HG03460 (cell line): Measurements from ENCODE around the gene KCNG2.
"Not testable (repeated sequence)": the region's sequence is repeated elsewhere in the genome, so short reads cannot be mapped to it uniquely, and the experiment has no call there.

Experiments
- ATAC-seq: cut with Tn5 transposase; IDR thresholded peaks from one replicate; pipeline ENCODE4 v1.9.1; 2021; ENCODE audit not compliant: unreplicated experiment

The KCNG2 gene, protein sequence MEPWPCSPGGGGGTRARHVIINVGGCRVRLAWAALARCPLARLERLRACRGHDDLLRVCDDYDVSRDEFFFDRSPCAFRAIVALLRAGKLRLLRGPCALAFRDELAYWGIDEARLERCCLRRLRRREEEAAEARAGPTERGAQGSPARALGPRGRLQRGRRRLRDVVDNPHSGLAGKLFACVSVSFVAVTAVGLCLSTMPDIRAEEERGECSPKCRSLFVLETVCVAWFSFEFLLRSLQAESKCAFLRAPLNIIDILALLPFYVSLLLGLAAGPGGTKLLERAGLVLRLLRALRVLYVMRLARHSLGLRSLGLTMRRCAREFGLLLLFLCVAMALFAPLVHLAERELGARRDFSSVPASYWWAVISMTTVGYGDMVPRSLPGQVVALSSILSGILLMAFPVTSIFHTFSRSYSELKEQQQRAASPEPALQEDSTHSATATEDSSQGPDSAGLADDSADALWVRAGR

DNA sequence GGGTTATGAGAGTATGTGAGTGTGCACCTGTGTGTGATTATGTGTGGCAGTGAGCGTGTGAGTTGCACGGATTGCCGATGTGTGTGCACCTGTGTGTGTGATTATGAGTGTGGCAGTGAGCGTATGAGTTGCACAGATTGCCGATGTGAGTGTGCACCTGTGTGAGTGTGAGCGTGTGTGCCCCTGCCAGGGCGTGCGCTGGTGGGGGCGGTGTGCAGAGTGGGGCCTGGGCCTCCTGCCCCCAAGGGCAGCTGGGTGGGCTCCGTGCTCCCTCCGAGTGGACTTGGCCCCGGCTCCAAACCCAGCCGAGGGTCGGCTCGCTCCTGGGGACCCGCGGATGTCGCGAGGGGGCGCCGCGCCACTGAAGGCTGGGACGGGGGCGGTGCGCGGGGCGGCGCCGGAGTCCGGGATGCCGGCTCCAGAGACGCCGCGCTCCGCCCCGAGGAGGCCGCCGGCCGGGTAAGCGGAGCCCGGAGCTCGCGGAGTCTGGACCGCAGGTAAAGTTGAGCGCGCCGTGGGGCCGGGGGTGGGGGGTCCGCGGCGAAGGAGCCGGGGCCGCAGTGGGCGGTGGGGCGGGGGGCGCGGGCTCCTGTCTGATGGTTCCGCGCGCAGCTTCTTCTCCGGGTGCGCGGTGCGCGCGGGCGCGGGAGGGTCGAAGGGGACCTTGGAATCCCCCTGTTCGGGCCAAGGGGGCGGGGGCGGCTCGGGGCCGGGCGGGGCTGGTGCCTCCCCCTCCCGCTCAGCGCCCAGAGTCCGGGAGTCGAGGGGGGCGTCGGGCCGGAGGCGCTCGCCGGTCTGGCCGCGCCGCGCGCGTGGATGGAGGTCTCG lies at the start of gene KCNG2:
KCNG2 (plus strand) TSS at position 421 of the 828 bp plus-strand sequence. CDS start 65,730 bp downstream, outside the sequence.
- no peak for ATAC-seq

DNA sequence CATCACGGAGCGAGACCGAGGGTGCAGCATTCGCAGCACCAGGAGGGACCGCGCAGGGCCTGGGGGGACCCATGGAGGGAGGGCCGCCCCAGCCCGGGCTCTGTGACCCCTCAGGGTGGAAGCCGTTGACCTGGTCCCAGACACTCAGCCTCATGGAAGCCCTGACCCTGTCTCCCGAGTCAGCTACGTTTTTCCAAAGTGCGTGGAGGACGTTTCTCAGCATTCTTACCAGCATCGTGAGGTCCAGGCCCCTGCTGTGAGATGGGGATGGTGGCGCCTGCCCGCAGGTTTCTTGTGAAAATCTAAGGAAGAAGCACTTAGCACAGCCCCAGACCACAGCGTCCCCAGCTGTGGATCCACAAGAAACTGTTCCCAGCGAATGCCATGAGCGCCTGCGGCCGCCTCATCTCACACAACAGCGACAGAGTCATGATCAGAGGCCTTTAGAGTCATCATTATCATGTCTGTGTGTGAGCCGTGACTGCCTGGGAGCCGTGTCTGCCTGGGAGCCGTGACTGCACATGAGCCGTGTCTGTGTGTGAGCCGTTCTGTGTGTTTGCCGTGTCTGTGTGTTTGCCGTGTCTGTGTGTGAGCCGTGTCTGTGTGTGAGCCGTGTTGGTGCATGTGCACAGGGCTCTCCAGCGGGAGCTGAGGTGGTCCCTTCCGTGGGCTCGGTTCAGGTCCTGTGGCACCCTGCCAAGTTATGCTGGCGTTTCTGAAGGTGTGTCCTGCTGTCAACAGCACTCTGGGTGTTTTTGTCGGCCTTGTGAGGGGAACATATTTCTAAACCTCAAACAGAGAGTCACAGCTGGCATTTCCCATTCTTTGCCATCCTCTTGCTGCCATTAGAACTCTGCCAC lies 49.2 kb upstream of the KCNG2 start:
- no peak for ATAC-seq

DNA sequence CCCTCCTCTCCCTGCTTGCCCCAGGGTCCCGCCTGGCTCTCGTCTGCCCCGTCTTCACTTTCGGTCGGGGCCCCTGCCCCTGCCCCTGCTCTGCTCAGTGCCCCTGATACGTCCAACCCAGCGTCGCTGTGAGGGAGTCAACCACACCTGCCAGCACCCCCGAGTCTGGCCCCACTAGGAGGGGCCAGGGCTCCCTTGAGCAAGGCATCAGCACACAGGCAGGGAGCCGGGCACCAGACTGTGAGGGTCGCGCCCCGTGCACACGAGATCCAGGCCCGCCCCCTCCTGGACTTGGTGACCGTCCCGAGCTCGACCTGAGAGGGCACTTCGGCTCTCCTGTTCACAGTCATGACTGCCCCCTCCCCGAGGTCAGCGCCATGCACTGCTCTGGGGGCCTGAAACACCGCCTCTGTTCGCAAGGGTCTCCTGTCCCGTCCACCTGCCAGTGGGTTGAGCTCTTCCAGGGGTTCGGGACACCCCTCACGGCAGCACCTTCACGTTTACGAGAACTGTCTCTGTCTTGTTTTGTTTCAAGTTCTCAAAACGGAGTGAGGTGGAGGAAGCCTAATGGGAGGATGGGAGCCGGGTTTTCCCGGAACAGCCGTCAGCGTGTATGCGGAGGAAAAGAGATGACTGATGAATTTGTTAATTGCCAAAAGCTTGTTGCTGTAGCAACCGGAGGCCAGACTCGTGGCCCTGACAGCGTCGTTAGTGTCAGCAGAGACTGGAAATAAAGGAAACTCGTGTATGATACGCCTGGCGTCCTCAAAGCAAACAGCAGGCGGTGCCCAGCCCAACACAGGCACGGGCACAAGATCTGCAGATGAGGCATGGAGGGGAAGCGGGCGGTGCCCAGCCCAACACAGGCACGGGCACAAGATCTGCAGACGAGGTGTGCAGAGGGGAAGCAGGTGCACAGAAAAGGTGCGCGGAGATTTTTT lies 48.2 kb upstream of the KCNG2 start:
- ATAC-seq = no peak

DNA sequence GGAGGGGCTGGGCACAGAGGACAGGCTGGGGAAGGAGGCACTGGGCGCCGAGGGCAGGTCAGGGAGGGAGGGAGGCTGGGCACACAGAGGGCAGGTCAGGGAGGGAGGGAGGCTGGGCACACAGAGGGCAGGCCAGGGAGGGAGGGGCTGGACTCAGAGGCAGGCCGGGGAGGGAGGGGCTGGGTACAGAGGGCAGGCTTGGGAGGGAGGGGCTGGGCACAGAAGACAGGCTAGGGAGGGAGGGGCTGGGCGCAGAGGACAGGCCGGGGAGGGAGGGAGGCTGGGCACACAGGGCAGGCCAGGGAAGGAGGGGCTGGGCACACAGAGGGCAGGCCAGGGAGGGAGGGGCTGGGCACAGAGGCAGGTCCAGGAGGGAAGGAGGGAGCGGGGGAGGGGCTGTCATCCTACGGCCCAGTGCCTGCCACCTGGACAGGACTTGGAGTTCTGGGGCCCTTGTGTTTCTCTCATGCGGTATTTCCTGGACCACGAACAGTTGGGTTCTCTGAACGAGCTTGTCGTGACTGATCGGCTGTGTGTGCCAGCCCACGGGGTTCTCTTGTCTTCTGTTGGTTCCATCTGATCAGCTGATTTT lies 46.7 kb upstream of the KCNG2 start:
- no peak for ATAC-seq

DNA sequence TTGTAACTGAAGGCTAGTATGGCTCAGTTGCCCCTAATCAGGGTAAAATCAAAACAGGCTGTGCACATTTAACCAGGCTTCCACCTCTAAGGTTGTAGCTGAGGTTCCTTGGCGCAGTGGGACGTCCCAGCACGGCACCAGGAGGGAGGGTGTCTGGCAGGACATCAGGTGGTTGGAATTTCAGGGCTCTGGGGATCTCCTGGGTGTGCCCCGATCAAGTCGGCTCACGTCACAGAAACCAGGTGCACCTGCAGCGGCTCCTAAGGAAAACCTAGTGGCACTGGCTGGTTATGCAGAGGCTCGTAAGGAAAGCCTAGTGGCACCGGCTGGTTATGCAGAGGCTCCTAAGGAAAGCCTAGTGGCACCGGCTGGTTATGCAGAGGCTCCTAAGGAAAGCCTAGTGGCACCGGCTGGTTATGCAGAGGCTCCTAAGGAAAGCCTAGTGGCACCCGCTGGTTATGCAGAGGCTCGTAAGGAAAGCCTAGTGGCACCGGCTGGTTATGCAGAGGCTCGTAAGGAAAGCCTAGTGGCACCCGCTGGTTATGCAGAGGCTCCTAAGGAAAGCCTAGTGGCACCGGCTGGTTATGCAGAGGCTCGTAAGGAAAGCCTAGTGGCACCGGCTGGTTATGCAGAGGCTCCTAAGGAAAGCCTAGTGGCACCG lies 45.7 kb upstream of the KCNG2 start:
- ATAC-seq = not testable (repeated sequence)

DNA sequence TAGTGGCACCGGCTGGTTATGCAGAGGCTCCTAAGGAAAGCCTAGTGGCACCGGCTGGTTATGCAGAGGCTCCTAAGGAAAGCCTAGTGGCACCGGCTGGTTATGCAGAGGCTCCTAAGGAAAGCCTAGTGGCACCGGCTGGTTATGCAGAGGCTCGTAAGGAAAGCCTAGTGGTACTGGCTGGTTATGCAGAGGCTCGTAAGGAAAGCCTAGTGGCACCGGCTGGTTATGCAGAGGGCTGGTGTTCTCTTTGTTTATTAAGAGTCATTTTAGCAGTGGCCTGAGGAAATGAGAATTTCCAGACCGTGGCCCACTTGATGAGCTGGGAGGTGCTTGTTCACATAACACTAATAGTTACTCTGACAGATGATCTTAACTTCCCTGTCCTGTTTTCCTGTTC lies 44.8 kb upstream of the KCNG2 start:
- ATAC-seq = not testable (repeated sequence)

DNA sequence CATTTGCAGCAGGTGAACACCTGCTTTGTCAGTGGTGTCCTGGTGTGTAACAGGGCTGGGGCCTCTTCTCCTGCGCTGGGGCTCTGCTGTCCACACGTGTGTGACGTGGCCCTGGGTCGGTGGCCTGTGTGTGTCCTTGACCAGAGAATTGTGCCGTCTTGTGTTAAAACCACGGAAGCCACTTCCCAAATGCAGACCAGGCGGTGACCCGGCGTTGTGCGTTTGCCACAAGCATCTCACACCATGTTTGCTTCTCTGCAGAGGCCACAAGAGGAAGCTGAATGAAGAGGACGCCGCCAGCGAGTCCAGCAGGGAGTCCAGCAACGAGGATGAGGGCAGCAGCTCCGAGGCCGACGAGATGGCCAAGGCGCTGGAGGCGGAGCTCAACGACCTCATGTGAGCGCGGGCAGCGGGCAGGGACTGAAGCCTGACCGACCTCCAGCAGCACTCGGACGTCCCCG lies 44.3 kb upstream of the KCNG2 start:
- no peak for ATAC-seq

DNA sequence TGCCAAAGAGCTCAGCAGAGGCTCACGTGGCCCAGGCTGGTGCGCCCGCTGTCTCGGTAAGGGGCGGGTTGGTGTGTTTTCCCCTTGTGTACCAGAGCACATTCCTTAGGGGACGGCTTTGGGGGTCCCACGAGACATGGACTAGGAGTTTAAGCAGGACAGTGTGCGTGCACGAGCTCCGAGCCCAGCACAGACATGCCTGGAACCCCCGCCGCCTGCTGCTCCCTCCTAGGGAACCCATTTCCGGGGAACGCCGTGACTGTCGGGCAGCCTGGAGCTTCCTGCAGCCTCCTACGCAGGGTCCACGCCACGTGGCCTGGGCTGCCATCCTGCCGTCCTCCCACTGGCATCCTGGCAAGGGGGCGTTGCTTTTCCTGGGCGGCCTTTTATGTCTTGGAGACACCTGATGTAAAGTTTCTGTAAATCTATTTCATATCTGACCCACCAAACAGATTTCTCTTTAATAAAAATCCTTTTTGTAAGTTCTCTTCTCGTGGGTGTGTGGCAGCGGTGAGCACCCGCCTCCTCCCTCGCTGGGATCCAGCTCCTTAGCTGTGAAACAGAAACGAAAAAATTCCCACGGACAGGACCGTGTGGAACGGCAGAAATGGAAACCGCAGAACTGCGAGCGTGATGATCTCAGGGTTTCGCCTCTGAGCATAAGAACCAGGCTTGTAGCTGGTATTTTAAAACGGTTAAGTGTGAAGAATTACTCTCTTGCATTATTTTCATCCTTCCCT lies 43.5 kb upstream of the KCNG2 start:
- no peak for ATAC-seq

DNA sequence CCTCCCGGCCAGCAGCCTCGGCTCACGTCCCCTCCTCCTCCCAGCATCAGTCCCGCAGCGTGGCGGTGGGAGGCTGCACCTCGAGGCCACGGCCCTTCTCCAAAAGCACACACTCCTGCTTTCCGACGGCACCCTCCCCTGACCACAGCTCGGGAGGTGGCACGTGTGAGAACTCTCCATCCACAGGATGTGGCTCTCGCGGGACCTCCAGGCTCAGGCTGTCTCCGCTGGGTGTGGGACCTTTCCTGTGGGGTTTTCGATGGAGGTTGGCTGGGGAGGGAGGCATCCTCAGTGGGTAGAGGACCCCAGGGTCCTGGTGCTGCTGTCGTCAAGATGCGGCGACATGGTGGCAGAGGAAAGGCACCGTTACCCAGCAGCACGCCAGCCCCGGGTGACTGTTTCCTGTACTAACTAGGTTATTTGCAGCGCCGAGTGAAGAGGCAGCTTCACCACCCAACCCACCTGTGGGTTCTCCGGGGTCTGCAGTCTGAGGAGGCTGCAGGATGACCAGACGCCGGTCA lies 42.8 kb upstream of the KCNG2 start:
- no peak for ATAC-seq

DNA sequence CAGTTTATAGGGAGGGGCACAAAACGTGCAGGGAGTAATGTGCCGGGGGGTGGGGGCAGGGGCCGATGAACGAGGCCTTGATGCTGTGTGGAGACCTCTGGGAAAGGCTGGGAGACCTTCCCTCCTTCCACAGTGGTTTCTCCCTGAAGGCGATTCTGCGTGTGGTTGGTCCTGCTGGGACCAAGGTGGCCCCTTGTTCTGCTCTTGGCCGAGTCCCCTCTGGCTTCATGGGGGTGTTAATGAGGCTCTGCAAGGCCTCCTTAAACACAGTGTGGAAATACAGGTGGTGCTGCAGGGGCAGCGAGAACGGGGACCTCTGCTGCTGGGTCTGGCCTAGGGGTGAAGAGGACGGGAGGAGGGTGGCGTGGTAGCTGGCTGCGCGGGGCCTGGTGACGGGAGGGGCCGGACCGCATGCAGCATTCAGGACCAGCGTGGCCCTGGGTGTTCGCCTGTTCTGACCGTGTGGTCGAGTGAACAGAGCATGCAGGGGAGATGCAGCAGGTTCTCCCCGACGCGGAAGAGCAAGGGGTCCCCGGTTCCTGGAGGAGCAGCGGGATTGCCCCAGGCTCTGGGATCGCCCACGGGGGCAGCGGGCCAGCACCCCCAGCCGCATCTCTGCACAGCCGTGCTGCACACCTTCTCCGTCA lies 42.1 kb upstream of the KCNG2 start:
- no peak for ATAC-seq

DNA sequence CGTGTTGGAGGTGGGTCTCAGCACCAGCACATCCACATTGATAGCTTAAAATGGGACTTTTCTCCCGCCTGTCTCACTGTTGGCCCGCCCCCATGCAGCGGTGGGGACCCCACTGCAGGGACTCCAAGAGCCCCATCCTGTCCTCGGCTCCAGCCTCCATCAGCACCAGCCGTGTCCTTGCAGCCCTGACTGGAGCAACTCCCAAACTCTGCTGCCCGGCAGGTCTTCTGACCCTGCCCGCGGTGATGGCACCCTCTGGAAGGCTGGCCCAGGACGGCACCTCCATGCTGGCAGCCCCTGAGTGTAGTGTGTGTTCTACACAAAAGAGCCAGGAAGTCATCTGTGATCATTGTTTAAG lies 41.6 kb upstream of the KCNG2 start:
- no peak for ATAC-seq

DNA sequence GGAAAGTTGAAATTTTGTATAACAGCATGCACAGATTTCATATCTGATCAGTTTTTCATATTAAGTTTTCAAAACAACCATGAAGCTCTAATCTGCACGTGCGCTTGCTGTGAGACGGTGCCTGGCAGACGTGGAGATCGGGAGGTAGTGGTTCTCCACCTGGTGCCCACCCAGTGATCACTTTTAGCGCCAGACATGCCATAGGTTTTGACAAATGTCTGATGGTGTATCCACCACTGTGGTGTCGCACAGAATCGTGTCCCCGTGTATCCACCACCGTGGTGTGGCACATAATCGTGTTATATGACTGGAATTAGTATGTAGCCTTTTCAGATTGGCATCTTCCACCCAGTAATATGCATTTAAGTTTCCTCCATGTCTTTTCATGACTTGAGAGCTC lies 40.9 kb upstream of the KCNG2 start:
- ATAC-seq = no peak

DNA sequence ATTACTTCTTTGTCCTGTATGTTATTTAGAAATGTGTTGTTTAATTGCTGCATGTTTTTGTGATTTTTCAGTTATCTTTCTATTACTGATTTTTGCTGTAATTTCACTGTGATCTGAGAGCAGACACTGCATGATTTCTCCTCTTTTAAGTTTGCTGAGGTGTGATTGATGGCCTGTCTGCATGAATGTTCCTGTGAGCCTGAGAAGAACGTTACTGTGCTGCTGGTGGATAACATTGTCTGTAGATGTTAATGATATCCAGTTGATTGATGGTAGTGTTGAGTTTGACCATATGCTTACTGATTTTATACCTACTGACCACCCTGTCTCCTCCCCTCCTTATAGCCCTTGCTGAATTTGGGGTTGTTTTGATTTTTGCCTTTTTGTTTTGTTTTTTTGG lies 37.4 kb upstream of the KCNG2 start:
- no peak for ATAC-seq

DNA sequence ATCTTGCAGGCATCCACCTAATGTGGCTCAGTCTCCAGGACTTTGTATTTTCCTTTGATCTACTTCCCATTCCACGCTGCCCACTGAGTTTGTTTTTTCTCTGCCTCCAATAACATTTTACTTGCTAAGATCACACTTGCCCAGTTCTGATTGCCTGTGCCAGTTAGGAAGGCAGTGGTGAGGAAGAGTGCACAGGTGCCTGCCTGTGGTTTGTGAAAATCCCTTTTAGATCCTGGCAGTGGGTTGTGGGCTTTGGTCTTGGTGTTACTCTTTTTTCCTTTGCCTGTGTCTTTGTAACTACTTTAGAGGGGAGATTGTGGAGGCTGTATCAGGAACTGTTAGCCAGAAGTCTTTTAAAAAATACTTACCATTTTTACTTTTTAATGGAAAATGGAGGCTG lies 36.9 kb upstream of the KCNG2 start:
- no peak for ATAC-seq

DNA sequence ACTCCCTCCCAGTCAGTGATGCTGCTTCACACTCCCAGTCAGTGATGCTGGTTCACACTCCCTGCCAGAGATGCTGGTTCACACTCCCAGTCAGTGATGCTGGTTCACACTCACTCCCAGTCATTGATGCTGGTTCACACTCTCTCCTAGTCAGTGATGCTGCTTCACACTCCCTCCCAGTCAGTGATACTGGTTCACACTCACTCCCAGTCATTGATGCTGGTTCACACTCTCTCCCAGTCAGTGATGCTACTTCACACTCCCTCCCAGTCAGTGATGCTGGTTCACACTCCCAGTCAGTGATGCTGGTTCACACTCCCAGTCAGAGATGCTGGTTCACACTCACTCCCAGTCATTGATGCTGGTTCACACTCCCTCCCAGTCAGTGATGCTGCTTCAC lies 34.3 kb upstream of the KCNG2 start:
- no peak for ATAC-seq

DNA sequence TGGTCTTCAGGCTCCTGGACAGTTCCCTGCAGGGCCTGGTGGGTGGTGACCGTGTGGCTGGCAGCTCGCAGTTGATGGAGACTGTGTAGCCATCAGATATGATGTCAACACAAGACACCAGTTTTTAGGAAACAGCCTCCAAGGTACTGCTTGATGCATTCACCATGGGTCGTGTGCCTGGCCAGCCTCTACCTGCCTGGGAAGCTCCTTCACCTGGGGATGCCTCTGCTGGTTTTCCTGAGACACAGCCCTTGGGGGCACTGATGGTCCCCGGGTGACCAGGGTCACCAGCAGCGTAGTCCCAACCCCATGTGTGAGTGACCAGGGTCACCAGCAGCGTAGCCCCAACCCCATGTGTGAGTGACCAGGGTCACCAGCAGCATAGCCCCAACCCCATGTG lies 33.6 kb upstream of the KCNG2 start:
- no peak for ATAC-seq

DNA sequence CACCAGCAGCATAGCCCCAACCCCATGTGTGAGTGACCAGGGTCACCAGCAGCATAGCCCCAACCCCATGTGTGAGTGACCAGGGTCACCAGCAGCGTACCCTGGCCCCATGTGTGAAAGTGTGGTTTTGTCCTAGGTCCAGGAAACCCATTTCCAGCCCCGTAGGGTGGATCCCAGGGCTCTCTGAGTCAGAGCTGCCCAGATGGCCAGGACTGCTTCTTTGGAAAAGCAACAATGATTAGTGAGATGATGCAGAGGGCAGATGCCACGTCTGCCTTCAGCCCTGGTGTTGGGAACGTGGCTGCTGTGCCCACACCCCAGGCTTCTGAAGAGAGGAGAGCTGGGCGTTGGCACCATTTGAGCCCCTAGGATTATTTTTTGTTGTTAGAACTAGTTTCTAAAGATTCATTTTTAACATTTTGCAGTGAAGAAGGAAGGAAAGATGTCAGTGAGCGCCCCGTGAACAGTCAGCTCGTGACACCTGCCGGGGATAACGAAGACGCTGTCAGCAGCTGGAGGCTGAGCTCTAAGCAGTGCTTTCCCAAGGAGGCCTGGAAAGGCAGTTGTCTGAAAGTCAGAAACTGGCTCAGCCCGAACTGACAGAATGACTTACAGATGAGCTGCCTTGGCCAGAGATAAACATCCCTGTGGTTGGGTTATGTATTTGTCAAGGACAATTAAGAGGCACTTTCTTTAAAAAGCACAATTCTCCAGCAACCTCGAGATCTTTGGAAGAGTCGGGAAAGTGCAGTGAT lies 32.1 kb upstream of the KCNG2 start:
- no peak for ATAC-seq
